Stimulated activated CD4-positive, alpha-beta T cell treated with anti-CD3 and anti-CD28 coated beads, TNF-alpha, amount 100 ng/mL, for 48 hours (primary cell): Measurements from ENCODE around the gene PHC2.

ENCODE experiments used
- DNase-seq, 3 donors: peaks; one replicate each; pipeline ENCODE4 v3.0.0-alpha.2; 2020; ENCODE audit warnings: low read depth in 3 of 3

PHC2 gene

GRCh38 chr1:33371334-33371733 lies 59.6 kb downstream of the PHC2 start:
- no peak for DNase-seq

- DNase-seq, result no peak
These were observed 60.1 kb downstream of the PHC2 start for GRCh38 chr1:33370827-33371226.

- DNase-seq, result no peak
These were observed 60.6 kb downstream of the PHC2 start for GRCh38 chr1:33370301-33370700.

- DNase-seq, result no peak
These were observed 61.1 kb downstream of the PHC2 start for GRCh38 chr1:33369764-33370163.

GRCh38 chr1:33369081-33369480 lies 61.8 kb downstream of the PHC2 start:
- DNase-seq, result no peak

GRCh38 chr1:33368431-33368830 lies 62.5 kb downstream of the PHC2 start:
- DNase-seq, result no peak

GRCh38 chr1:33367485-33368405 lies 63.1 kb downstream of the PHC2 start:
- DNase-seq, result peak; percentile 70 to 83 (median 82)

- DNase-seq, result no peak
These were observed 64.0 kb downstream of the PHC2 start for GRCh38 chr1:33366762-33367484.

- DNase-seq, result no peak
These were observed 65.3 kb downstream of the PHC2 start for GRCh38 chr1:33365560-33365997.

- no peak for DNase-seq
These were observed 66.4 kb downstream of the PHC2 start for GRCh38 chr1:33364565-33364918.

GRCh38 chr1:33363470-33363861 lies 67.4 kb downstream of the PHC2 start:
- DNase-seq, result no peak

GRCh38 chr1:33363021-33363420 lies 67.9 kb downstream of the PHC2 start:
- DNase-seq, result no peak

- DNase-seq, result no peak
These were observed 69.2 kb downstream of the PHC2 start for GRCh38 chr1:33361532-33362235.

GRCh38 chr1:33360367-33360766 lies 70.5 kb downstream of the PHC2 start:
- no peak for DNase-seq

- DNase-seq, result no peak
These were observed 71.0 kb downstream of the PHC2 start for GRCh38 chr1:33359931-33360330.

GRCh38 chr1:33358795-33359503 lies 71.9 kb downstream of the PHC2 start:
- no peak for DNase-seq

GRCh38 chr1:33358114-33358794 lies 72.6 kb downstream of the PHC2 start:
- DNase-seq, result no peak

GRCh38 chr1:33357099-33357498 lies 73.8 kb downstream of the PHC2 start:
- DNase-seq, result no peak

GRCh38 chr1:33354707-33355316 lies 76.1 kb downstream of the PHC2 start:
- DNase-seq, result no peak

- no peak for DNase-seq
These were observed 77.4 kb downstream of the PHC2 start for GRCh38 chr1:33353531-33353930.

GRCh38 chr1:33351281-33351660 lies 79.6 kb downstream of the PHC2 start:
- DNase-seq, result no peak
